H1 (cell line): ENCODE results near the gene NOS1AP. TPM values are rescaled to one million over a fixed set of nuclear protein-coding genes. Genes with fewer than 3 reads are reported as not detected.

Experiments
- CTCF ChIA-PET: fragments of 300-600 bp; sonication (Branson Sonifier 250); formaldehyde crosslinking; loops from one replicate; lab custom pipeline; 2021; ENCODE audit not compliant: partially characterized antibody; lab: Charles Lee
- POLR2A ChIA-PET: fragments of 300-600 bp; sonication (Branson Sonifier 250); formaldehyde crosslinking; loops from one replicate; lab custom pipeline; 2021; ENCODE audit warnings: inconsistent platforms; ENCODE audit not compliant: partially characterized antibody; lab: Charles Lee
- DNase-seq, 2 experiments: peaks; one replicate each; pipeline versions ENCODE4 v3.0.0 to v3.0.0-alpha.2; 2010 to 2022; ENCODE audit warnings: low spot score in 2 of 2, low read depth in 1 of 2, mixed read lengths in 1 of 2
- FAIRE-seq: peaks from 2 replicates; lab custom pipeline; 2011; peaks lifted over from hg19 to GRCh38; lab: Jason Lieb, UNC
- H2AFZ ChIP-seq: 2 replicates; pipeline ENCODE4 v1.8.1; 2012; ENCODE audit warnings: low read length, inconsistent platforms
- H2AK5ac ChIP-seq: 2 replicates; pipeline ENCODE4 v1.6.1; 2013; ENCODE audit warnings: low read depth, low read length
- H2BK120ac ChIP-seq: replicated peaks from 2 replicates; pipeline ENCODE3; 2013; ENCODE audit warnings: low read depth, low read length, inconsistent platforms
- H2BK12ac ChIP-seq: 2 replicates; pipeline ENCODE4 v1.6.1; 2013; ENCODE audit warnings: low read depth, low read length
- H2BK15ac ChIP-seq: 2 replicates; pipeline ENCODE4 v1.6.1; 2013; ENCODE audit warnings: low read length
- H2BK20ac ChIP-seq: 2 replicates; pipeline ENCODE4 v1.6.1; 2013; ENCODE audit warnings: low read length
- H2BK5ac ChIP-seq: 2 replicates; pipeline ENCODE4 v1.6.1; 2013; ENCODE audit warnings: low read depth, low read length
- H3K14ac ChIP-seq: 2 replicates; pipeline ENCODE4 v1.6.1; 2013; ENCODE audit warnings: inconsistent platforms; ENCODE audit not compliant: insufficient read length
- H3K18ac ChIP-seq: 2 replicates; pipeline ENCODE4 v1.6.1; 2013; ENCODE audit warnings: low read length; ENCODE audit errors: extremely low read depth
- H3K23ac ChIP-seq: 2 replicates; pipeline ENCODE4 v1.6.1; 2013; ENCODE audit warnings: inconsistent platforms; ENCODE audit not compliant: insufficient read length
- H3K23me2 ChIP-seq: 2 replicates; pipeline ENCODE4 v1.6.1; 2013; ENCODE audit warnings: low read depth, low read length
- H3K27ac ChIP-seq: 2 replicates; pipeline ENCODE4 v1.6.1; 2011; ENCODE audit warnings: low read depth, low read length, inconsistent platforms
- H3K27me3 ChIP-seq, 4 experiments: replicated peaks in 1 of 4; 1 replicate in 1 of 4; 2 replicates in 3 of 4; pipeline versions ENCODE4 v1.6.1 to v1.8.1; 2011 to 2013; ENCODE audit warnings: low read length in 3 of 4, mild to moderate bottlenecking in 3 of 4, inconsistent platforms in 2 of 4, mixed read lengths in 2 of 4, moderate library complexity in 1 of 4; ENCODE audit not compliant: control insufficient read depth in 3 of 4, insufficient read depth in 3 of 4; ENCODE audit errors: extremely low read depth in 1 of 4
- H3K36me3 ChIP-seq, 4 experiments: 2 replicates each; pipeline versions ENCODE4 v1.6.1 to v1.8.1; 2011 to 2013; ENCODE audit warnings: mild to moderate bottlenecking in 4 of 4, low read length in 3 of 4, moderate library complexity in 2 of 4, control low read depth in 1 of 4, inconsistent platforms in 1 of 4; ENCODE audit not compliant: insufficient read depth in 4 of 4, control insufficient read depth in 2 of 4
- H3K4ac ChIP-seq: replicated peaks from 2 replicates; pipeline ENCODE3; 2013; ENCODE audit warnings: low read length, low read depth, mixed read lengths, inconsistent platforms; ENCODE audit not compliant: insufficient read length
- H3K4me1 ChIP-seq, 4 experiments: replicated peaks in 1 of 4; 1 replicate in 1 of 4; 2 replicates in 3 of 4; pipeline versions ENCODE4 v1.6.1 to v1.8.1; 2011 to 2013; ENCODE audit warnings: low read length in 3 of 4, inconsistent platforms in 2 of 4, mixed read lengths in 1 of 4; ENCODE audit not compliant: insufficient read depth in 4 of 4, control insufficient read depth in 3 of 4
- H3K4me2 ChIP-seq, 2 experiments: 2 replicates each; pipeline versions ENCODE4 v1.6.1 to v1.8.1; 2011 to 2013; ENCODE audit warnings: low read depth in 2 of 2, low read length in 2 of 2, control low read depth in 1 of 2, inconsistent platforms in 1 of 2, mild to moderate bottlenecking in 1 of 2; ENCODE audit not compliant: insufficient read depth in 1 of 2
- H3K4me3 ChIP-seq, 4 experiments: fragments of 200-600, 300-600 bp in 1 of 4; sonication (generic), shearing (Covaris generic), sonication (Bioruptor Twin) in 1 of 4; 2 replicates each; pipeline versions ENCODE4 v1.5.1 to v1.8.1; 2011 to 2016; ENCODE audit warnings: low read length in 4 of 4, low read depth in 3 of 4, control low read depth in 2 of 4, inconsistent platforms in 2 of 4, mild to moderate bottlenecking in 2 of 4, mixed read lengths in 1 of 4, moderate library complexity in 1 of 4; ENCODE audit not compliant: insufficient read depth in 2 of 4; ENCODE audit errors: extremely low read depth in 1 of 4
- H3K56ac ChIP-seq: replicated peaks from 2 replicates; pipeline ENCODE3; 2013; ENCODE audit warnings: low read depth, mild to moderate bottlenecking, mixed read lengths, low read length, inconsistent platforms; ENCODE audit not compliant: insufficient read length
- H3K79me1 ChIP-seq: 2 replicates; pipeline ENCODE4 v1.6.1; 2013; ENCODE audit warnings: low read depth, low read length, control low read depth
- H3K79me2 ChIP-seq, 2 experiments: 2 replicates each; pipeline versions ENCODE4 v1.6.1 to v1.8.1; 2012 to 2013; ENCODE audit warnings: low read length in 2 of 2, mild to moderate bottlenecking in 2 of 2, inconsistent platforms in 1 of 2; ENCODE audit not compliant: insufficient read depth in 2 of 2, control insufficient read depth in 1 of 2
- H3K9ac ChIP-seq, 4 experiments: replicated peaks in 1 of 4; 1 replicate in 1 of 4; 2 replicates in 3 of 4; pipeline versions ENCODE4 v1.6.1 to v1.8.1; 2011 to 2013; ENCODE audit warnings: low read depth in 3 of 4, low read length in 3 of 4, control low read depth in 2 of 4, mild to moderate bottlenecking in 2 of 4, moderate library complexity in 2 of 4, inconsistent platforms in 1 of 4; ENCODE audit errors: extremely low read depth in 1 of 4
- H3K9me3 ChIP-seq, 2 experiments: 2 replicates each; pipeline versions ENCODE4 v1.6.1 to v1.8.1; 2012 to 2013; ENCODE audit warnings: mild to moderate bottlenecking in 2 of 2, moderate library complexity in 2 of 2, control low read depth in 1 of 2, inconsistent platforms in 1 of 2, low read depth in 1 of 2, low read length in 1 of 2, mixed read lengths in 1 of 2; ENCODE audit not compliant: insufficient read depth in 2 of 2
- H4K20me1 ChIP-seq, 2 experiments: replicated peaks in 1 of 2; 2 replicates each; pipeline versions ENCODE3 to v1.8.1; 2011 to 2013; ENCODE audit warnings: inconsistent platforms in 2 of 2, low read length in 2 of 2, mild to moderate bottlenecking in 1 of 2; ENCODE audit not compliant: insufficient read depth in 2 of 2, control insufficient read depth in 1 of 2
- H4K5ac ChIP-seq: 2 replicates; pipeline ENCODE4 v1.6.1; 2013; ENCODE audit warnings: low read length, low read depth, mixed read lengths, inconsistent platforms; ENCODE audit not compliant: insufficient read length
- H4K8ac ChIP-seq: 2 replicates; pipeline ENCODE4 v1.8.0; 2013; ENCODE audit warnings: mild to moderate bottlenecking, moderate library complexity, low read length, inconsistent platforms; ENCODE audit not compliant: insufficient read depth; ENCODE audit errors: extremely low read depth
- H4K91ac ChIP-seq: replicated peaks from 2 replicates; pipeline ENCODE3; 2013; ENCODE audit warnings: low read length, mixed read lengths, inconsistent platforms; ENCODE audit not compliant: insufficient read length
- CBX8 ChIP-seq: fragments of 300-800, 300-1000 bp; sonication (generic); IDR thresholded peaks from 2 replicates; pipeline ENCODE4 v1.7.1; 2016; ENCODE audit warnings: low read depth, low read length, borderline replicate concordance
- CHD2 ChIP-seq: IDR thresholded peaks from 2 replicates; pipeline ENCODE4 v1.6.1; 2012; ENCODE audit warnings: low read length, improper control_type of control experiment
- CTBP2 ChIP-seq: IDR thresholded peaks from 2 replicates; pipeline ENCODE4 v1.7.0; 2011; ENCODE audit warnings: borderline replicate concordance, mild to moderate bottlenecking, moderate library complexity, mixed read lengths, low read length; ENCODE audit not compliant: insufficient read depth, insufficient read length
- EP300 ChIP-seq, 2 experiments: IDR thresholded peaks; 1 replicate in 1 of 2; 2 replicates in 1 of 2; pipeline ENCODE4 v1.6.1; 2011 to 2012; ENCODE audit warnings: low read depth in 2 of 2, low read length in 2 of 2, mild to moderate bottlenecking in 2 of 2, borderline replicate concordance in 1 of 2, inconsistent platforms in 1 of 2, moderate library complexity in 1 of 2
- GTF2F1 ChIP-seq: IDR thresholded peaks from 2 replicates; pipeline ENCODE4 v1.6.1; 2012; ENCODE audit warnings: low read depth, low read length, improper control_type of control experiment, borderline replicate concordance
- NRF1 ChIP-seq: IDR thresholded peaks from 2 replicates; pipeline ENCODE4 v1.6.1; 2011; ENCODE audit warnings: mild to moderate bottlenecking, low read depth, low read length, improper control_type of control experiment
- RFX5 ChIP-seq: IDR thresholded peaks from 2 replicates; pipeline ENCODE4 v1.6.1; 2011; ENCODE audit warnings: low read depth, low read length, improper control_type of control experiment, borderline replicate concordance
- SIRT6 ChIP-seq: IDR thresholded peaks from one replicate; pipeline ENCODE4 v1.7.1; 2012; ENCODE audit warnings: low read length, inconsistent platforms
- WGBS, 2 experiments: shearing (Covaris generic) in 1 of 2; methylation state at CpG; one replicate each; pipeline versions ENCODE4 v1.1.6 to v1.1.7; 2013 to 2015; ENCODE audit warnings: low lambda C conversion rate in 2 of 2, mixed read lengths in 2 of 2, inconsistent platforms in 1 of 2, low coverage in 1 of 2, missing lambda C conversion rate in 1 of 2; ENCODE audit not compliant: insufficient replicate concordance in 2 of 2, insufficient coverage in 1 of 2, insufficient read length in 1 of 2; ENCODE audit errors: extremely low coverage in 1 of 2, missing lambda C conversion rate in 1 of 2; 5-methylcytosine and 5-hydroxymethylcytosine counted together
- polyA plus RNA-seq, 7 experiments: library from polyadenylated mRNA; depleted of rRNA in 3 of 7; stranded (reverse) in 5 of 7; unstranded in 2 of 7; fragments of >200 nt in 5 of 7; fragments of 200-250 nt in 2 of 7; gene quantifications; 1 replicate in 5 of 7; 2 replicates in 1 of 7; 4 replicates in 1 of 7; pipeline versions ENCODE4 v1.2.1 to v1.2.3, GENCODE V29; 2011 to 2013; ENCODE audit warnings: missing spikeins in 2 of 7, mixed read lengths in 2 of 7
- total RNA-seq: library from RNA; stranded (reverse); fragmentation: NEBNext Ultra II Directional; extraction: Animal tissue kit (Norgen Biotek cat#: 25700); gene quantifications from 2 replicates; pipeline ENCODE4 v1.2.1, GENCODE V29; 2021

The NOS1AP gene
- total and polyA plus RNA-seq, 2 of the 8 experiments (the other 6 are each of a cell fraction or from before 2014, with no cell fraction given), result 2.4 to 12.1 TPM

GRCh38 chr1:162075862-162076261 is 6.4 kb downstream of the NOS1AP start:
- H2BK15ac ChIP-seq, result no peak overlapping the region
- H4K8ac ChIP-seq, result no peak overlapping the region
- no peak overlapping the region for H2BK120ac ChIP-seq
- no peak overlapping the region for H4K91ac ChIP-seq
- peaks cover 0 to 99% of the 10 kb centered on the region in 2 experiments; a peak in 3 of 4 replicates for H3K79me2 ChIP-seq
- peaks cover 3% of the 10 kb centered on the region in 2 experiments for H4K20me1 ChIP-seq
- H3K18ac ChIP-seq, result no peak overlapping the region
- H3K4me3 ChIP-seq, result no peak overlapping the region
- H2BK5ac ChIP-seq, result no peak overlapping the region
- POLR2A ChIA-PET, result interaction anchor here (1.4 to 2.2 kb wide), 4 partner anchors 8 to 70 kb away, joined by 4 to 9 read pairs (median 5); no protein-coding TSS in a partner anchor
- H2BK20ac ChIP-seq, result no peak overlapping the region
- H3K27ac ChIP-seq, result no peak overlapping the region
- DNase-seq (no peak), FAIRE-seq (no peak)
- H3K9me3 ChIP-seq, result peaks cover 5% of the 10 kb centered on the region in 2 experiments; a peak in 1 of 4 replicates
- H2BK12ac ChIP-seq, result no peak overlapping the region
- peaks cover 2 to 31% (median 17%) of the 10 kb centered on the region in 4 experiments; a peak in 6 of 7 replicates for H3K4me1 ChIP-seq
- no peak overlapping the region for H3K9ac ChIP-seq
- H3K23ac ChIP-seq, result no peak overlapping the region
- H3K4me2 ChIP-seq, result no peak overlapping the region
- no peak overlapping the region for H4K5ac ChIP-seq
- H3K36me3 ChIP-seq, result peaks cover 0 to 12% (median 0%) of the 10 kb centered on the region in 4 experiments; a peak in 2 of 8 replicates
- no peak overlapping the region for H2AFZ ChIP-seq
- 93% methylated on average over 3 of the region's 3 CpGs; no CpG with 5 or more reads in 1 of the 2 experiments for WGBS, 2 experiments
- no peak overlapping the region for H3K14ac ChIP-seq
- H3K23me2 ChIP-seq, result peaks cover 4% of the 10 kb centered on the region
- no peaks in the 10 kb centered on the region for H3K27me3 ChIP-seq
- no peak overlapping the region for H3K56ac ChIP-seq
- no peak overlapping the region for H2AK5ac ChIP-seq
- CTCF ChIA-PET, result interaction anchor here (0.9 to 1.3 kb wide), 2 partner anchors 13 to 24 kb away, joined by 3 to 4 read pairs; no protein-coding TSS in a partner anchor
- H3K79me1 ChIP-seq, result peaks cover 4% of the 10 kb centered on the region
- H3K4ac ChIP-seq, result no peak overlapping the region
- TF ChIP-seq GTF2F1 (no peak), EP300 (IDR thresholded peaks at IDR 0.05; ENCODE audit: borderline replicate concordance in 1 of 2, low read depth in 2 of 2, low read length in 2 of 2) (no peak), CBX8 (no peak), CHD2 (no peak), RFX5 (no peak), CTBP2 (no peak), SIRT6 (no peak), NRF1 (no peak)
